Mesenchymal stem cell (in vitro differentiated cells and primary cell): ENCODE data around the gene TCEAL9. TPM values are rescaled to one million over a fixed set of nuclear protein-coding genes. Genes with fewer than 3 reads are reported as not detected.

Experiments used
- DNase-seq: peaks from one replicate; pipeline ENCODE4 v3.0.0-alpha.2; 2013
- H2AFZ ChIP-seq: one replicate; pipeline ENCODE4 v1.6.1; 2013; ENCODE audit warnings: low read depth, mild to moderate bottlenecking, control low read depth, inconsistent platforms, low read length, moderate library complexity
- H2AK5ac ChIP-seq: 2 replicates; pipeline ENCODE4 v1.6.1; 2013; ENCODE audit warnings: low read length, moderate library complexity, mild to moderate bottlenecking, inconsistent platforms; ENCODE audit not compliant: severe bottlenecking
- H2BK120ac ChIP-seq: one replicate; pipeline ENCODE4 v1.6.1; 2013; ENCODE audit warnings: low read depth, mild to moderate bottlenecking, inconsistent platforms, low read length, moderate library complexity
- H2BK12ac ChIP-seq, 2 experiments: one replicate each; pipeline ENCODE4 v1.6.1; 2013; ENCODE audit warnings: inconsistent platforms in 2 of 2, low read length in 2 of 2, mild to moderate bottlenecking in 2 of 2, moderate library complexity in 2 of 2, control low read depth in 1 of 2
- H2BK15ac ChIP-seq: one replicate; pipeline ENCODE4 v1.6.1; 2013; ENCODE audit warnings: mild to moderate bottlenecking, low read depth, inconsistent platforms; ENCODE audit not compliant: poor library complexity, severe bottlenecking
- H2BK5ac ChIP-seq: 2 replicates; pipeline ENCODE4 v1.6.1; 2013; ENCODE audit warnings: low read depth, mild to moderate bottlenecking, low read length, control low read depth, inconsistent platforms; ENCODE audit not compliant: poor library complexity, severe bottlenecking
- H3K14ac ChIP-seq, 2 experiments: one replicate each; pipeline ENCODE4 v1.6.1; 2013; ENCODE audit warnings: inconsistent platforms in 2 of 2, low read length in 2 of 2, control low read depth in 1 of 2, mild to moderate bottlenecking in 1 of 2, moderate library complexity in 1 of 2
- H3K18ac ChIP-seq, 2 experiments: one replicate each; pipeline ENCODE4 v1.6.1; 2013; ENCODE audit warnings: inconsistent platforms in 2 of 2, low read length in 2 of 2, control low read depth in 1 of 2, low read depth in 1 of 2, mild to moderate bottlenecking in 1 of 2
- H3K23ac ChIP-seq, 2 experiments: one replicate each; pipeline ENCODE4 v1.6.1; 2013; ENCODE audit warnings: inconsistent platforms in 2 of 2, low read length in 2 of 2, mild to moderate bottlenecking in 2 of 2, moderate library complexity in 2 of 2, control low read depth in 1 of 2
- H3K27ac ChIP-seq: 2 replicates; pipeline ENCODE4 v1.5.1; 2013; ENCODE audit warnings: mild to moderate bottlenecking, moderate library complexity, low read length, control low read depth, inconsistent platforms; ENCODE audit not compliant: poor library complexity, severe bottlenecking
- H3K27me3 ChIP-seq, 2 experiments: 2 replicates each; pipeline versions ENCODE4 v1.6.1 to v1.7.0; 2013; ENCODE audit warnings: low read length in 2 of 2, mild to moderate bottlenecking in 2 of 2, moderate library complexity in 2 of 2, control low read depth in 1 of 2, inconsistent platforms in 1 of 2; ENCODE audit not compliant: control insufficient read depth in 1 of 2, insufficient read depth in 1 of 2
- H3K36me3 ChIP-seq, 2 experiments: 2 replicates each; pipeline versions ENCODE4 v1.6.1 to v1.7.0; 2013; ENCODE audit warnings: low read length in 2 of 2, control low read depth in 1 of 2, inconsistent platforms in 1 of 2, low read depth in 1 of 2, mild to moderate bottlenecking in 1 of 2; ENCODE audit not compliant: insufficient read depth in 2 of 2, control insufficient read depth in 1 of 2
- H3K4ac ChIP-seq, 2 experiments: one replicate each; pipeline ENCODE4 v1.6.1; 2013; ENCODE audit warnings: inconsistent platforms in 2 of 2, low read length in 2 of 2, mild to moderate bottlenecking in 2 of 2, moderate library complexity in 2 of 2, control low read depth in 1 of 2, low read depth in 1 of 2
- H3K4me1 ChIP-seq: 2 replicates; pipeline ENCODE4 v1.6.1; 2013; ENCODE audit warnings: low read depth, low read length, control low read depth; ENCODE audit not compliant: control insufficient read depth, insufficient read depth
- H3K4me2 ChIP-seq: 2 replicates; pipeline ENCODE4 v1.6.1; 2013; ENCODE audit warnings: low read length, mild to moderate bottlenecking, inconsistent platforms; ENCODE audit not compliant: poor library complexity, severe bottlenecking
- H3K4me3 ChIP-seq, 2 experiments: 2 replicates each; pipeline versions ENCODE4 v1.5.1 to v1.7.0; 2013; ENCODE audit warnings: low read length in 2 of 2, mild to moderate bottlenecking in 2 of 2, control low read depth in 1 of 2, low read depth in 1 of 2; ENCODE audit not compliant: insufficient read depth in 1 of 2
- H3K79me1 ChIP-seq: replicated peaks from 2 replicates; pipeline ENCODE4 v1.6.1; 2013; ENCODE audit warnings: mild to moderate bottlenecking, control low read depth, low read length, inconsistent platforms; ENCODE audit not compliant: poor library complexity, severe bottlenecking
- H3K9ac ChIP-seq: 2 replicates; pipeline ENCODE4 v1.7.0; 2013; ENCODE audit warnings: mild to moderate bottlenecking, low read length, moderate library complexity
- H3K9me3 ChIP-seq: 2 replicates; pipeline ENCODE4 v1.7.0; 2013; ENCODE audit warnings: mild to moderate bottlenecking, low read length; ENCODE audit not compliant: control insufficient read depth
- H4K8ac ChIP-seq: one replicate; pipeline ENCODE4 v1.6.1; 2013; ENCODE audit warnings: inconsistent platforms, mild to moderate bottlenecking, low read length, moderate library complexity
- H4K91ac ChIP-seq: one replicate; pipeline ENCODE4 v1.6.1; 2013; ENCODE audit warnings: mild to moderate bottlenecking, low read length, inconsistent platforms
- WGBS: methylation state at CpG from one replicate; pipeline ENCODE4 v1.1.7; 2013; ENCODE audit warnings: mixed read lengths; 5-methylcytosine and 5-hydroxymethylcytosine counted together
- polyA plus RNA-seq, 2 experiments: library from polyadenylated mRNA; stranded (reverse); fragments of 200-250 nt; gene quantifications; one replicate each; pipeline ENCODE4 v1.2.3, GENCODE V29; 2013

TCEAL9 gene
- 324 TPM for polyA plus RNA-seq (2013, experiment 1 of 2)
- polyA plus RNA-seq (2013, experiment 2 of 2): 335 TPM

GRCh38 chrX:103356130-103356798 is at the start of gene TCEAL9:
Gene TCEAL9 (plus strand): TSS chrX:103356506. CDS start chrX:103357685, 1,179 bp downstream.
- H3K4me3 ChIP-seq: peak within 1 kb of the TSS; percentile 74 to 89
- peak within 1 kb of the TSS; percentile 25 for H2BK5ac ChIP-seq
- no peak within 1 kb of the TSS for H2AFZ ChIP-seq
- H3K4ac ChIP-seq: peak within 1 kb of the TSS in 1 of 2 experiments; percentile 92
- 0% methylated on average over 12 of the region's 18 CpGs for WGBS
- peak within 1 kb of the TSS; percentile 13 for H2BK120ac ChIP-seq
- peaks cover 0 to 7% of the 10 kb centered on the region in 2 experiments for H3K27me3 ChIP-seq
- peak within 1 kb of the TSS; percentile 88 for H3K27ac ChIP-seq
- peak within 1 kb of the TSS; percentile 92 to 95 for H3K18ac ChIP-seq
- no peak within 1 kb of the TSS for H2BK12ac ChIP-seq
- peaks cover 0 to 10% of the 10 kb centered on the region in 2 experiments for H3K36me3 ChIP-seq
- H3K4me2 ChIP-seq: peak within 1 kb of the TSS; percentile 52
- H3K9me3 ChIP-seq: no peaks in the 10 kb centered on the region
- no peaks in the 10 kb centered on the region for H3K79me1 ChIP-seq
- peak within 1 kb of the TSS; percentile 41 for H4K8ac ChIP-seq
- peak; percentile 84 for DNase-seq
- no peak within 1 kb of the TSS for H2BK15ac ChIP-seq
- H3K23ac ChIP-seq: peak within 1 kb of the TSS in 1 of 2 experiments; percentile 79
- H3K9ac ChIP-seq: peak within 1 kb of the TSS; percentile 99
- no peak within 1 kb of the TSS for H3K14ac ChIP-seq
- peak within 1 kb of the TSS; percentile 70 for H2AK5ac ChIP-seq
- H4K91ac ChIP-seq: peak within 1 kb of the TSS; percentile 80
- H3K4me1 ChIP-seq: peaks cover 2% of the 10 kb centered on the region

- no peak overlapping the region for H2BK15ac ChIP-seq
- H3K4me3 ChIP-seq: peak overlapping the region; percentile 62
- peak overlapping the region; percentile 75 for H3K4me2 ChIP-seq
- no peak for DNase-seq
- H2AK5ac ChIP-seq: no peak overlapping the region
- H4K91ac ChIP-seq: no peak overlapping the region
- no peak overlapping the region for H2BK120ac ChIP-seq
- no peaks in the 10 kb centered on the region for H3K36me3 ChIP-seq
- H3K4me1 ChIP-seq: peaks cover 7% of the 10 kb centered on the region
- no peak overlapping the region for H3K23ac ChIP-seq
- H3K9me3 ChIP-seq: no peaks in the 10 kb centered on the region
- H4K8ac ChIP-seq: no peak overlapping the region
- no peak overlapping the region for H3K18ac ChIP-seq
- H2BK12ac ChIP-seq: no peak overlapping the region
- H3K4ac ChIP-seq: no peak overlapping the region
- no peak overlapping the region for H2BK5ac ChIP-seq
- WGBS: 100% methylated on average over 5 of the region's 32 CpGs
- H3K9ac ChIP-seq: no peak overlapping the region
- no peak overlapping the region for H3K14ac ChIP-seq
- no peaks in the 10 kb centered on the region for H3K79me1 ChIP-seq
- no peak overlapping the region for H2AFZ ChIP-seq
- no peak overlapping the region for H3K27ac ChIP-seq
- H3K27me3 ChIP-seq: peaks cover 0 to 43% of the 10 kb centered on the region in 2 experiments
These were observed 46.3 kb upstream of the TCEAL9 start for GRCh38 chrX:103309860-103310554.

GRCh38 chrX:103310555-103311398 is 45.5 kb upstream of the TCEAL9 start, which contains the start of gene BEX2:
Gene BEX2 (minus strand): TSS chrX:103310990. CDS start chrX:103309976, 1,014 bp downstream.
- no peak within 1 kb of the TSS for H2BK12ac ChIP-seq
- H2AK5ac ChIP-seq: no peak within 1 kb of the TSS
- peak within 1 kb of the TSS in 1 of 2 experiments; percentile 3 for H3K18ac ChIP-seq
- no peaks in the 10 kb centered on the region for H3K36me3 ChIP-seq
- WGBS: 2% methylated on average over 17 of the region's 52 CpGs
- H2BK15ac ChIP-seq: no peak within 1 kb of the TSS
- H4K91ac ChIP-seq: no peak within 1 kb of the TSS
- H3K23ac ChIP-seq: no peak within 1 kb of the TSS
- H3K27ac ChIP-seq: no peak within 1 kb of the TSS
- no peak within 1 kb of the TSS for H2BK5ac ChIP-seq
- no peak within 1 kb of the TSS for H3K14ac ChIP-seq
- H2BK120ac ChIP-seq: no peak within 1 kb of the TSS
- H3K4me1 ChIP-seq: peaks cover 7% of the 10 kb centered on the region
- no peak within 1 kb of the TSS for H4K8ac ChIP-seq
- DNase-seq: peak; percentile 51
- H3K79me1 ChIP-seq: no peaks in the 10 kb centered on the region
- no peaks in the 10 kb centered on the region for H3K9me3 ChIP-seq
- no peak within 1 kb of the TSS for H3K4ac ChIP-seq
- H3K4me2 ChIP-seq: peak within 1 kb of the TSS; percentile 75
- H3K9ac ChIP-seq: peak within 1 kb of the TSS; percentile 45
- peak within 1 kb of the TSS; percentile 62 for H3K4me3 ChIP-seq
- peak within 1 kb of the TSS; percentile 63 for H2AFZ ChIP-seq
- peaks cover 0 to 43% of the 10 kb centered on the region in 2 experiments for H3K27me3 ChIP-seq
